ENCODE measurements around the gene KRTCAP3. TPM values are rescaled to one million over a fixed set of nuclear protein-coding genes. Genes with fewer than 3 reads are reported as not detected.

Gene KRTCAP3
- total RNA-seq, 2 donors from 2014 or later: 0.68 TPM; not detected in 1

- H3K27me3 ChIP-seq (replicated peaks; ENCODE audit: insufficient read depth): no peaks in the 10 kb centered on the region
- no peaks in the 10 kb centered on the region for H3K9me3 ChIP-seq
- DNase-seq (ENCODE audit: low spot score) (no peak), ATAC-seq (ENCODE audit: insufficient number of reproducible peaks, low FRiP score, low read depth) (no peak)
- no peak overlapping the region for H3K4me3 ChIP-seq
- no peaks in the 10 kb centered on the region for H3K4me1 ChIP-seq (ENCODE audit: control insufficient read depth in 1 of 2, low read depth in 2 of 2)
- no peak for TF ChIP-seq CTCF (IDR thresholded peaks at IDR 0.05)
- peaks cover 31% of the 10 kb centered on the region for H3K36me3 ChIP-seq
- H3K27ac ChIP-seq: no peak overlapping the region
Observed at GRCh38 chr2:27451095-27451494, 8.9 kb downstream of the KRTCAP3 start.

- Histone ChIP-seq H3K27ac (no peak overlapping the region), H3K36me3 (peaks cover 31% of the 10 kb centered on the region), H3K4me1 (ENCODE audit: control insufficient read depth in 1 of 2, low read depth in 2 of 2) (no peaks in the 10 kb centered on the region), H3K27me3 (replicated peaks; ENCODE audit: insufficient read depth) (no peaks in the 10 kb centered on the region), H3K9me3 (no peaks in the 10 kb centered on the region), H3K4me3 (no peak overlapping the region)
- DNase-seq (ENCODE audit: low spot score) (no peak), ATAC-seq (ENCODE audit: insufficient number of reproducible peaks, low FRiP score, low read depth) (no peak)
- TF ChIP-seq CTCF (IDR thresholded peaks at IDR 0.05): no peak
Observed at GRCh38 chr2:27453968-27454367, 11.8 kb downstream of the KRTCAP3 start.

GRCh38 chr2:27461118-27461517 is 18.9 kb downstream of the KRTCAP3 start:
- Histone ChIP-seq H3K4me3 (no peak overlapping the region), H3K27me3 (replicated peaks; ENCODE audit: insufficient read depth) (no peaks in the 10 kb centered on the region), H3K9me3 (no peaks in the 10 kb centered on the region), H3K4me1 (ENCODE audit: control insufficient read depth in 1 of 2, low read depth in 2 of 2) (no peaks in the 10 kb centered on the region), H3K27ac (no peak overlapping the region), H3K36me3 (peaks cover 26% of the 10 kb centered on the region)
- ATAC-seq (ENCODE audit: insufficient number of reproducible peaks, low FRiP score, low read depth) (no peak), DNase-seq (ENCODE audit: low spot score) (no peak)
- TF ChIP-seq CTCF (IDR thresholded peaks at IDR 0.05): no peak

GRCh38 chr2:27464443-27464842 is 22.3 kb downstream of the KRTCAP3 start:
- ATAC-seq (ENCODE audit: insufficient number of reproducible peaks, low FRiP score, low read depth): no peak
- Histone ChIP-seq H3K4me1 (ENCODE audit: control insufficient read depth in 1 of 2, low read depth in 2 of 2) (no peaks in the 10 kb centered on the region), H3K36me3 (peaks cover 18% of the 10 kb centered on the region), H3K9me3 (no peaks in the 10 kb centered on the region), H3K27me3 (replicated peaks; ENCODE audit: insufficient read depth) (no peaks in the 10 kb centered on the region), H3K27ac (no peak overlapping the region), H3K4me3 (no peak overlapping the region)
- no peak for TF ChIP-seq CTCF (IDR thresholded peaks at IDR 0.05)
- DNase-seq (ENCODE audit: low spot score): no peak

- TF ChIP-seq CTCF (IDR thresholded peaks at IDR 0.05): no peak
- Histone ChIP-seq H3K9me3 (no peaks in the 10 kb centered on the region), H3K36me3 (peaks cover 23% of the 10 kb centered on the region), H3K4me1 (ENCODE audit: control insufficient read depth in 1 of 2, low read depth in 2 of 2) (no peaks in the 10 kb centered on the region), H3K27ac (no peak overlapping the region), H3K27me3 (replicated peaks; ENCODE audit: insufficient read depth) (no peaks in the 10 kb centered on the region), H3K4me3 (no peak overlapping the region)
- ATAC-seq (ENCODE audit: insufficient number of reproducible peaks, low FRiP score, low read depth) (no peak), DNase-seq (ENCODE audit: low spot score) (no peak)
Observed at GRCh38 chr2:27471961-27472360, 29.8 kb downstream of the KRTCAP3 start.
